Endothelial cell of umbilical vein (primary cell): ENCODE measurements around the gene PPP1R11. TPM values are rescaled to one million over a fixed set of nuclear protein-coding genes. Genes with fewer than 3 reads are reported as not detected.

ENCODE experiments used
- BruUV-seq: library from RNA; stranded (reverse); fragments of 400-500 nt; replicated peaks from 2 replicates; lab custom pipeline; 2021; lab: Mats Ljungman, UMichigan
- CTCF ChIA-PET: fragments of 300-600, 350-600 bp; sonication (Branson Sonifier 250); formaldehyde crosslinking; loops from one replicate; lab custom pipeline; 2021; ENCODE audit warnings: antibody characterized with exemption, inconsistent platforms; lab: Charles Lee
- POLR2A ChIA-PET: fragments of 300-600, 350-600 bp; sonication (Branson Sonifier 250); formaldehyde crosslinking; loops from one replicate; lab custom pipeline; 2021; ENCODE audit warnings: antibody characterized with exemption, inconsistent platforms; lab: Charles Lee
- DNase-seq: peaks from one replicate; pipeline ENCODE4 v3.0.0-alpha.2; 2011; ENCODE audit warnings: low read depth, low spot score
- FAIRE-seq: peaks from 2 replicates; lab custom pipeline; 2011; peaks lifted over from hg19 to GRCh38; lab: Jason Lieb, UNC
- H2AFZ ChIP-seq: 2 replicates; pipeline ENCODE4 v1.6.0; 2012; ENCODE audit warnings: low read depth, low read length, control low read depth, inconsistent platforms
- H3K27ac ChIP-seq: 2 replicates; pipeline ENCODE4 v1.5.1; 2011; ENCODE audit warnings: low read depth, mild to moderate bottlenecking, control low read depth, low read length, moderate library complexity; ENCODE audit not compliant: insufficient read depth
- H3K27me3 ChIP-seq, 2 experiments: 2 replicates each; pipeline versions ENCODE4 v1.6.0 to v1.6.1; 2011; ENCODE audit warnings: low read length in 2 of 2, mixed read lengths in 1 of 2; ENCODE audit not compliant: control insufficient read depth in 2 of 2, insufficient read depth in 2 of 2
- H3K36me3 ChIP-seq, 2 experiments: 2 replicates in 1 of 2; 3 replicates in 1 of 2; pipeline ENCODE4 v1.5.1; 2011; ENCODE audit warnings: low read length in 2 of 2, mild to moderate bottlenecking in 1 of 2, moderate library complexity in 1 of 2; ENCODE audit not compliant: control insufficient read depth in 2 of 2, insufficient read depth in 2 of 2; ENCODE audit errors: extremely low read depth in 1 of 2
- H3K4me1 ChIP-seq: 3 replicates; pipeline ENCODE4 v1.5.1; 2011; ENCODE audit warnings: mild to moderate bottlenecking, low read length; ENCODE audit not compliant: control insufficient read depth, insufficient read depth; ENCODE audit errors: extremely low read depth
- H3K4me2 ChIP-seq: 2 replicates; pipeline ENCODE4 v1.6.1; 2011; ENCODE audit warnings: low read length, control low read depth, mixed read lengths; ENCODE audit not compliant: insufficient read depth
- H3K4me3 ChIP-seq, 3 experiments: fragments of 200-600 bp in 1 of 3; sonication (generic), shearing (Covaris generic) in 1 of 3; replicated peaks in 1 of 3; 2 replicates each; pipeline ENCODE4 v1.5.1; 2011 to 2016; ENCODE audit warnings: control low read depth in 3 of 3, low read length in 3 of 3, mild to moderate bottlenecking in 2 of 3, inconsistent platforms in 1 of 3, low read depth in 1 of 3, moderate library complexity in 1 of 3; ENCODE audit not compliant: insufficient read depth in 1 of 3
- H3K79me2 ChIP-seq: 2 replicates; pipeline ENCODE4 v1.6.0; 2012; ENCODE audit warnings: low read length, inconsistent platforms; ENCODE audit not compliant: control insufficient read depth, insufficient read depth
- H3K9ac ChIP-seq: replicated peaks from 2 replicates; pipeline ENCODE3; 2011; ENCODE audit warnings: low read length, control low read depth; ENCODE audit not compliant: insufficient read depth; ENCODE audit errors: extremely low read depth
- H3K9me1 ChIP-seq: replicated peaks from 3 replicates; pipeline ENCODE4 v1.6.0; 2011; ENCODE audit warnings: mild to moderate bottlenecking, low read length; ENCODE audit not compliant: control insufficient read depth, insufficient read depth; ENCODE audit errors: extremely low read depth
- H3K9me3 ChIP-seq: replicated peaks from 2 replicates; pipeline ENCODE4 v1.5.1; 2012; ENCODE audit warnings: low read length, inconsistent platforms; ENCODE audit not compliant: control insufficient read depth, insufficient read depth
- H4K20me1 ChIP-seq: replicated peaks from 2 replicates; pipeline ENCODE3; 2011; ENCODE audit warnings: mild to moderate bottlenecking, low read length; ENCODE audit not compliant: control insufficient read depth, insufficient read depth; ENCODE audit errors: extremely low read depth
- CTCF ChIP-seq, 2 donors: IDR thresholded peaks; 1 replicate in 1 of 2; 2 replicates in 1 of 2; pipeline ENCODE4 v1.5.1; 2011; ENCODE audit warnings: low read length in 2 of 2, mild to moderate bottlenecking in 2 of 2, moderate library complexity in 2 of 2, control low read depth in 1 of 2, inconsistent platforms in 1 of 2, low read depth in 1 of 2; ENCODE audit not compliant: insufficient read depth in 1 of 2; ENCODE audit errors: extremely low read depth in 1 of 2
- EZH2 ChIP-seq: IDR thresholded peaks from 2 replicates; pipeline ENCODE4 v1.6.1; 2012; ENCODE audit warnings: borderline replicate concordance, low read depth, mild to moderate bottlenecking, moderate library complexity, low read length, inconsistent platforms; ENCODE audit not compliant: severe bottlenecking
- FOS ChIP-seq: IDR thresholded peaks from 2 replicates; pipeline ENCODE4 v1.6.1; 2011; ENCODE audit warnings: mild to moderate bottlenecking, low read length, moderate library complexity, borderline replicate concordance; ENCODE audit not compliant: insufficient read depth
- GATA2 ChIP-seq: IDR thresholded peaks from 2 replicates; pipeline ENCODE4 v1.7.0; 2011; ENCODE audit warnings: low read depth, mild to moderate bottlenecking, moderate library complexity, mixed read lengths, low read length; ENCODE audit not compliant: insufficient read length, insufficient read depth
- JUN ChIP-seq: IDR thresholded peaks from 2 replicates; pipeline ENCODE4 v1.6.1; 2011; ENCODE audit warnings: borderline replicate concordance, low read depth; ENCODE audit not compliant: insufficient read length, insufficient read depth
- MAX ChIP-seq: IDR thresholded peaks from 2 replicates; pipeline ENCODE4 v1.6.1; 2011; ENCODE audit not compliant: insufficient read depth, insufficient read length
- MYC ChIP-seq: IDR thresholded peaks from one replicate; pipeline ENCODE4 v1.6.1; 2011; ENCODE audit warnings: mild to moderate bottlenecking, low read depth, low read length
- POLR2A ChIP-seq: IDR thresholded peaks from 2 replicates; pipeline ENCODE4 v1.6.1; 2012; ENCODE audit warnings: low read depth, mild to moderate bottlenecking, control low read depth, low read length
- POLR2AphosphoS5 ChIP-seq: IDR thresholded peaks from 2 replicates; pipeline ENCODE4 v1.6.1; 2012; ENCODE audit warnings: low read depth, mild to moderate bottlenecking, control low read depth, low read length, moderate library complexity; ENCODE audit not compliant: insufficient read depth
- dilution Hi-C: fragments of 300-500 bp; cut with MboI; formaldehyde crosslinking; loops from one replicate; pipeline ENCODE4 v1.15.0; 2019; ENCODE audit warnings: low sequenced_read_pairs; ENCODE audit not compliant: extremely low pct_ligation_motif_present
- intact Hi-C: fragments of 100-400 bp; cut with micrococcal nuclease; formaldehyde crosslinking; loops from one replicate; pipeline ENCODE4 v1.10.0; 2022
- polyA plus RNA-seq, 4 experiments: library from polyadenylated mRNA; depleted of rRNA in 3 of 4; stranded (reverse) in 3 of 4; unstranded in 1 of 4; fragments of >200 nt; gene quantifications; 2 replicates each; pipeline versions ENCODE4 v1.2.1 to v1.2.3, GENCODE V29; 2011 to 2012; ENCODE audit warnings: missing spikeins in 1 of 4
- total RNA-seq: library from RNA; stranded (reverse); gene quantifications from 2 replicates; pipeline ENCODE4 v1.2.3, GENCODE V29; 2021

Gene PPP1R11
- total and polyA plus RNA-seq, 2 donors (not counting 3 experiments of a cell fraction or from before 2014, with no cell fraction given), result 32.4 to 44.1 TPM

- no peaks in the 10 kb centered on the region for H3K9me1 ChIP-seq
- peak overlapping the region; percentile 78 to 94 (median 80) for H3K4me3 ChIP-seq
- peak overlapping the region; percentile 57 for H3K27ac ChIP-seq
- no peaks in the 10 kb centered on the region for H4K20me1 ChIP-seq
- H3K9ac ChIP-seq, result peak overlapping the region; percentile 89
- H3K79me2 ChIP-seq, result peaks cover 19% of the 10 kb centered on the region
- peaks cover 0 to 2% of the 10 kb centered on the region in 2 experiments for H3K36me3 ChIP-seq
- H3K4me2 ChIP-seq, result peak overlapping the region; percentile 82
- ChIA-PET POLR2A (interaction anchor here (1.4 kb wide), 1 partner anchor 40 kb away, joined by 6 read pairs; no protein-coding TSS in a partner anchor), CTCF (interaction anchor here (1.0 to 2.1 kb wide), 7 partner anchors 10 to 408 kb away, joined by 4 to 16 read pairs (median 6); partner anchors contain the start of gene RNF39)
- BruUV-seq, result no TSS peak
- H2AFZ ChIP-seq, result peak overlapping the region; percentile 76
- FAIRE-seq (no peak), DNase-seq (no peak)
- peaks cover 23% of the 10 kb centered on the region for H3K4me1 ChIP-seq
- H3K9me3 ChIP-seq, result no peaks in the 10 kb centered on the region
- dilution Hi-C loops (no loop called here), intact Hi-C loops (loop anchor here (1.0 to 2.0 kb wide), 2 partner anchors 40 to 309 kb away; no protein-coding TSS in a partner anchor)
- H3K27me3 ChIP-seq, result no peaks in the 10 kb centered on the region
- TF ChIP-seq JUN, result no peak
- TF ChIP-seq FOS, result no peak
- TF ChIP-seq GATA2, result no peak
- TF ChIP-seq POLR2A, result no peak
- no peak for TF ChIP-seq POLR2AphosphoS5
- TF ChIP-seq EZH2, result no peak
- TF ChIP-seq MAX, result no peak
- TF ChIP-seq CTCF (IDR thresholded peaks at IDR 0.05; ENCODE audit: extremely low read depth in 1 of 2, insufficient read depth in 1 of 2, low read depth in 1 of 2, low read length in 2 of 2), result no peak
- no peak for TF ChIP-seq MYC
These were observed 5.0 kb upstream of the PPP1R11 start for GRCh38 chr6:30061858-30062458.
